NCI-H1092 treated with DMSO at 0.1 percent for 48 hours (cell line): ENCODE results near the gene RYR1.
A peak's percentile ranks its signal among the peaks of the same experiment; 100 is the strongest.

Experiments used
- DNase-seq: peaks from one replicate; lab custom pipeline; 2025; lab: John Stamatoyannopoulos, UW

RYR1 gene

DNA sequence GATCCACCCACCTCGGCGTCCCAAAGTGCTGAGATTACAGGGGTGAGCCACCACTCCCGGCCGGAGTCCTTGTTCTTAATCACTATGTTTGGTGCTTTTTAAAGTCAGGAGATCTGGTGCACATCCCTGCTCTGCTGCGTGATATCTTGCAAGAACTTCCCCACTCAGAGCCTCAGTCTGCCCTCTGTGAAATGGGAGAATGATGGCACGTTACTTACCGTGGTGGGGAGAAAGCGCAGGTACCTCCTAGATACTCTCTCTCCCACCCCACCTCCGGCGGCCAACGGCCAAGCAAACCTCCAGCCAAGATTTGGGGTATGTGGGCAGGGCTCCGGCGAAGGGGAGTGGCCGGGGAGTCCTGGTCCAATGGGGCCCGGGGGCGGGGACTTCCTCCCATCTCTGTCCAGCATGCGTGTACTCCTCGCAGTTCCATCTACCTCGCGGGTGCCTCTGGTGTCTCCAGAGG, at the start of gene RYR1:
Gene RYR1 (plus strand): TSS at position 424 of the 466 bp plus-strand sequence. CDS start 139 bp downstream, outside the sequence.
- no peak for DNase-seq

DNA sequence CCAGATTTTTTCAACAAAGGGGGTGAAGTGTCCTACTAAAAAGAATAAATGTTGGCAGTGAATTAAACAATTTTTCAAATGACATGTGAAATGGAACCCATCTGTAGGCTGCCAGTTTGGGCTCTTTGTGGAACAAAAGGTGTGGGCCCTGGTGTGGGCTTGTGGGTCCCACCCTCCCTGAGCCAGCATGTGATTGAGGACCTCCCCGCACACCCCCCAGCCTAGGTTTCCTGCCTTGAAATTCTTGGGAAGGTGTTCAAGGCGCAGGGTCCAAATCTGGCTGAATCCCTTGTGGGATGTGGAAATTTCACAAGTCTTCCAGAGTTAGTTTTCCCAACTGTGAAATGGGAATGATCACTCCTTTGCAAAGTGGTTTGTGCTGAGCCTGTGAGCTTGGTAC, 49.7 kb upstream of the RYR1 start:
- DNase-seq: no peak

DNA sequence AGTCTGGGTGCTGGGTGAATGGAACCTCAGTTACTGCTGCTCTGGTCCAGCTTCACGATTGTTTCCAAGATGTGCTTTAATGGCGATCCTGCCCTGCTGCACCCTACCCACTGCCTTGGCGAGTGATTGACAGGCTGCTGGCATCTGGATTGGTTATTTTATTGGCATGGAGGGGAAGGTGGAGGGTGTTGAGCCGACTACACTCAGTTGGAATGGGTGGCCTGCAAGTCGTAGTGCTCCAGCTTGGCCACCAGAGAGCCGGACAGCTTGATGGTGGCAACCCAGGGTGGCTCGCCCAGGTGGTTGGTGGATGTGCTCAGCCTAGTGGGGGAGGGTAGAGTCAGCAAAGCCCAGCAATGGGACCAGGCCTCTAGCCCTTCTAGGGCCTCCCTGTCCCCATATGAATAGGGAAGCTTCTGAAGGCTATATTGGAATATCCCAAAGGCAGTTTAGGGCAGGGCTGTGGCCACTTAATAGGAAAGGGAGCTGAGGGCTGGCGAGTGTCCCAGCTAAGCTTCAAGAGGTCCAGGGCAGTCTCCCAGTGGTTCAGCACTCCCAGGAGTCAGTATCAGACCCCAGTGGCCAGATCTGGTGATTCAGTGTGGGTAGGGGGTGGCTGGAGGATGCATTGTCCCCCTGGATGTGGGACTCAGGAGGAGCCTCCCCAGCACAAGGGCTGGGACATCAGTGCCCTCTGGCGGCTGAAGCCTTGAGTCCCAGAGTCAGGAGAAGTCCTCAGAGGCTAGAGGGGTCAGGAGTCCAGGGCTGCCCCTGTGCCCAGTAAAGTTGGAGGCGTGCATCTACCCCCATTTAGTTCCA, 49.1 kb upstream of the RYR1 start:
- no peak for DNase-seq

DNA sequence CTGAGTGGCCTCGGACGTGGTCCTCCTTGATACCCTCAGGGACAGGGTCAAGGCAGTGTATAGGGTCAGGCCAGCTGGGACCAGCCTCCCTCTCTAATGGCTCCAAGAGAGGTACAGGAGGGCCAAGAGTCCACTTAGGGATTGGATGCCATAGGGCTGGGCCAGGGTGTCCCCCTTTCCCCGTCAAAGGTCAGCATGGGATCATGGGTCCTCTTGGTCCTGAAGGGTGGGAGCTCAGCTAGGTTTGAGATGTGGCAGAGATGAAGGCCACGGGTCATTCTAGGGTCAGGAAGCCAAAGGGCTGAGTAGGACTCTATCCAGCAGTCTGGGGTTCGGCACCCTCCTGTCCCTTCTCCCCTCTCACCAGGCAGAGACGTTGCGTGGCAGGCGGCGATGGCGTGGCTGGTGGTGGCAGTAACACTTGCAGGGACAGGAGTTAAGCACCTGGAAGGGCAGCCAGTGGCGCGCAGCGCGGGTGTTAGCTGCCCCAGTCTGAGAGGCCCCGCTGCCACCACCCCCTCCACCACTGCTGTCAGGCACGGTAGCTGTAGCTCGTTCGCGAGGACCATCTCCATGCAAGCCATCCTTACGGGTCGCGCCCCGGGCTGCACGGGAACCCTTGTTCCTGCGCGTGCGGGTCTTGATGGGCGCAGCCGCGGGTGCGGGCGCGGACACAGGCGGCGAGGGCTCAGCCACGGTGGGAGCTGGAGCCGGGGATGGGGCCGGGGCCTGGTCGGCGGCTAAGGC, 48.3 kb upstream of the RYR1 start:
- no peak for DNase-seq

DNA sequence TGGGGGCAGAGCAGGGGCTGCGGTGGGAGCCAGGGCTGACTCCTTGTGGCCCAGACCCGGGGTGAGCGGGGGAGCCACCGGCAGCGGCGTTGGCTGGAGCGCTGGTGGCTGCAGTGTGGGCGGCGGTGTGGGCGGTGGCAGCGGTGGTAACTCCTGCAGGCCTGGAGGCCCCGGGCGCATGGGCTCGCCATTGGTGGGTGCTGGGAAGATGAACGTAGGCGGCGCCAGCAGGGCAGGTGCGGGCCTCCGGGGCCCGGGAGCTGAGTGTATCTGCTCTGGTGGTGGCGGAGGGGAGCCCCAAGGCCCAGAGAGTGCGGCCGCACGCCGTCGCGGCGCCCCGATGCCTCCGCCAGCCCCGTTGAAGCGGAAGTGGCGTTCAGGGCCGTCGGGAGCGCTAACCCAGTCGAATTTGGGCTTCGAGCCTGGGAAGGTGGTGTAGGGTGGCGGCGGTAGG, 47.7 kb upstream of the RYR1 start:
- DNase-seq: no peak

DNA sequence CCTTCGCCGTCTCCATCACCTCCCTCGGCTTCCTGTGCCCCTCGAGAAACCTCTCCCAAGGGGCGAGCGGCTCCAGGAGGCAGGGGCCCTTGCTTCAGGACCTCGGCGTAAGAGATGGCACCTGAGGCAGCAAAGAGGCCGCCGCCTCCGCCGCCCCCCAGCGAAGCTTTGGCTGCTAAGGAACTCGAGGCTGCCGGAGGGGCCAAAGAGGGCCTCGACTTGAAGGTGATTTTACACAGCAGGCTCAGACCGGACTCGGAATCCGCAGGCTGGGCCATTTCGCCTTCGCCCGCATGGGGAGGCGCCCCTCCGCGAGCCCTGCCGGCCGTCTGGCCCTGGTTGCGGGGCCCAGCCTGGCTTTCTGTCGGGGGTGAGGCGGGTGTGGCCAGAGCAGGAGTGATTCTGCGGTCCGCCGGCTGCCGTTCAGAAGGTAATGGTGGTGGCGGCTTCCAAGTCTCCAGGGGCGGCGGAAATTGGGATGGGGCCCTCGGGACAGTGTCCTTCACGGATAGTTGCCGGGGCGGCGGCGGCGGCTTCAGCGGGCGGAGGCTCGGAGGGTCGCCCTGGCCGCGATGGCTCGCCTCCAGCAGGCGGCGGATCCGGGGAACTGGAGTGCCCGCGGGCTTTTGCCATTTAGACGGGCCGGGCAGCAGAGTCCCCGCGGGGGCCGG, 47.1 kb upstream of the RYR1 start:
- DNase-seq: no peak

DNA sequence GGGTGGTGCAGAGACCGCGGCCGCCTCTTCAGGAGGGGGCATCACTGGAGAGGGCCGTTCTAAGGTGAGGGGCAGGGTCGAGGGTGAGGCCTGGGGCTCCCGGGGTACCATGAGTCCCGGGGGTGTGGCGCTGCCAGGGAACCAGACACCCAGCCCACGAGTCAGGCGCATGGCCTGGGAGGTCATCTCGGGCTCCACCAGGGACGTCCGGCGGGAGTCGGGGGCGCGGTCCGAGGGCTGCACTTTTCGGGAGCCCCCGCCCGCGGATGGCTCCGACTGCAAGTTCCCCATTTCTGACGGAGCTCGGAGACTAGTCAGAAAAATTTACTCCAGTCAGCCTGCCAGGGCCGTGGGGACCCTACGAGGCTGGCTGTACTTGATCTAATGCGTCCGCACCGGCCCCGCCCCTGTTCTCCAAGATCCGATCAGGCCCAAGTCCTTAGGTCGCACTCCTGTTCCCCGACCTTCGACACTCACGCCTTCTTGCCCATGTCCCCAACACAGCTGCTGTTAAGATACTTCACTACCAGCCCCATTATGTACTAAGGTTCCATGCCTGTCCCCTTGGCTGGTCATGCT, 46.4 kb upstream of the RYR1 start:
- DNase-seq: no peak

DNA sequence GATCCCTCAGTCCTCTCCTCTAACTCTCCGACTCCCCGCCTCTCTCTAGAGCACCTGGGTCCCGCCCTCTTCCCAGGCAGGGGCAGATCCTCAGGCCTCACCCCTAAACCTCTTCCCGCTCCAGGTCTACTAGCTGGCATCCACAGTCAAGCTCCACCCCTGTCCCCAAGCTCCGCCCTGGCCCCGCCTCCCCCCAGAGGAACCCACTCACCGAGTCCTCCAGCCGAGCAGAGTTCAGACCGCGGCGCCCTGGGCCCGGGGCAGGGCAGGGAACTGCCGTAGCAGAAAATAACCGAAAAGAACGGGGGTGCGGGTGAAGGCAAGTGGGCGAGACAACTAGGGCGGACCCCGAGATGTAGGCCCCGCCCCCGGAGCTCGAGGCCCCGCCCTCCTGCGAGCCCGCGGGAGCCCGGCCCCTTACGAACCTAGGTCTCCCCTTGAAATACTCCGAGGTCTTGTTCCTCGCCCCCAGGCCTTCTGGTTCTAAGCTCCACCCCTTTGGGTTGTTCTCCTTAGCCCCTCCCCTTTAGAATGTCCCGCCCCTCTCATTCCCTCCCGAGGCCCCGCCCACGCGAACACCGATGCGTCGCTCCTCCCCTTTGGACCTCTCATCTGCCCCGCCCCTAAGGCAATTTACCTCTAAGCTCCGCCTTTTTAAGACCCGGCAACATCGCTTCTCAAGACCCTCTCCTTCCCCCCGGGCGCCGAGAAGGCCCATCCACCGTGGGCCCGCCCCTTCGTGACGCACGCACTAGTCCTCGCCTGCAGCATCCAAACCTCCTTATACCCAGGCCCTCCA, 45.7 kb upstream of the RYR1 start, which contains the start of gene GGN:
Gene GGN (minus strand): TSS at position 485 of the 799 bp plus-strand sequence. CDS start 773 bp downstream, outside the sequence.
- peak; percentile 70 for DNase-seq

DNA sequence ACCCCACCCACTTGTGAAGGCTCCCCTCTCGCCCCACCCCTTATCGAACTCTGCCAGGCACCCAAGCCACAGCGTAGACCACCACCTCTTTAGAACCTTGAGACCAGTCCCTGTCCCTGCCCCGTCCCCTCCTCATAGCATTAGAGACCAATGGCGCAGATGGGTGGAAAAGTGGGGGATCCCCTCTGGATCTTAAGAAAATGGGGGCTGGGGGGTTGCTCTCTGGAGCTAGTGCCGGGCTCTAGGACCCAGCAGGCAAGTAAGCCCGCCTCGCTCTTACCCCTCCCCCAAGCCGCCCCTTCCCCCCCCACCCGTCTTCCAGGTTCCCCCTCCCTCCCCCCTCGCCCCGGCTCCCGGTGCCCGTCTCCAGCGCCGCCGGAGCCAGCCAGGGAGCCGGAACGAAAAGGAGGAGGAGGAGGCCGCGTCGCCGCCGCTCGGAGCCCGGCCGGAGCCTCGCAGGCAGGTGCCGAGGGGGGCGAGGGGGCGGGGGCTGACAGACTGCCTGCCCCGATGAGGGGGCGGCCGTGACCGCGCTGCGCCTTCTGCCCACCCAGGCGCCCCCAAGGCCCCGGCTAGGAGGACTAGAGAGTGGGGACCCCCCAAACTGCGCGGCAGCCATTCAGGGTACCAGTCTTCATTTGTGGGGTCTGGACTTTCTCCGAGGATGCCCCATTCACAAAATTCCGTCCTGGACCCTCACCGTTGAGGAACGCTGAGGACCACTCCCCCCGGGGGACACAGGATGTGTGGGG, 45.0 kb upstream of the RYR1 start, which contains the start of gene SPRED3:
Gene SPRED3 (plus strand): TSS at position 349 of the 752 bp plus-strand sequence. CDS start 1,606 bp downstream, outside the sequence.
- no peak for DNase-seq

DNA sequence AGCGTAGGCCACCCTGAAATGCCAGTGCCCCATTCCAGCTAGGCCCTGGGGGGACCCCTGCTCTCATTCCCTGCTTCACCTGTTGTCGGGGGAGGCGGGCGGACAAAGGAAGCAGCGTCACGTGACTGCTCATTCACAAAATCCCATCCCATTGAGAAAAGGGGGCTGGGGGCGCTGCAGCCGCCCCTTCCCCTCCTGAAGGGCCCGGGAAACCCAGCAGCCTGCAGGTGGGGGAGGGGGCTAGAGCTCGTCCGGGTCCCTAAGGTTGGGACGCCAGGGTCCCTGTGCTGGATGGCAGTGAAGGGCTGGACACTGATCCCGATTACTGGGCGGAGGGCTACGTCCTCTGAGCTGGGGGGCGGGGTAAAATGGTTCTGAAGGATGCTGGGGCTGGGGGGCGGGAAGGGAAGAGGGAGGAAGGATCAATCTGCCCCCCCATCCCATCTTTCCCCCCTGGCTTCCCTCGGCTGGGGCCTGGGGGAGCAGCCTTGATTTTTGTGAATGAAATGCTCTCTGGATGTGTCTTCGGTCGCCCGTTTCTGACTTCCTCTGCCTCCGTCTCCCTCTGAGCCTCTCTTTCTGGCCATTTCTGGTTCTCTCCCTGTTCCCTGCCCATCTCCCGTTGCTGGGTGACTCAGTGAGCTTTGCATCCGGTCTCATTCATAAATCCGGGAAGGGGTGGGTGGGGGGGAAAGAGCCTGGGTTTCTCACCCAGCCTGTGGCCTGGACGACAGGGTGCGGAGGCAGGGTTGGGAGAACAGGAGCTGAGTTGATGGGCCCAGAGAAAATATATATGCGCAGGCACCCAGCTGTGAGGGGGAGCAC, 44.2 kb upstream of the RYR1 start:
- DNase-seq: no peak

DNA sequence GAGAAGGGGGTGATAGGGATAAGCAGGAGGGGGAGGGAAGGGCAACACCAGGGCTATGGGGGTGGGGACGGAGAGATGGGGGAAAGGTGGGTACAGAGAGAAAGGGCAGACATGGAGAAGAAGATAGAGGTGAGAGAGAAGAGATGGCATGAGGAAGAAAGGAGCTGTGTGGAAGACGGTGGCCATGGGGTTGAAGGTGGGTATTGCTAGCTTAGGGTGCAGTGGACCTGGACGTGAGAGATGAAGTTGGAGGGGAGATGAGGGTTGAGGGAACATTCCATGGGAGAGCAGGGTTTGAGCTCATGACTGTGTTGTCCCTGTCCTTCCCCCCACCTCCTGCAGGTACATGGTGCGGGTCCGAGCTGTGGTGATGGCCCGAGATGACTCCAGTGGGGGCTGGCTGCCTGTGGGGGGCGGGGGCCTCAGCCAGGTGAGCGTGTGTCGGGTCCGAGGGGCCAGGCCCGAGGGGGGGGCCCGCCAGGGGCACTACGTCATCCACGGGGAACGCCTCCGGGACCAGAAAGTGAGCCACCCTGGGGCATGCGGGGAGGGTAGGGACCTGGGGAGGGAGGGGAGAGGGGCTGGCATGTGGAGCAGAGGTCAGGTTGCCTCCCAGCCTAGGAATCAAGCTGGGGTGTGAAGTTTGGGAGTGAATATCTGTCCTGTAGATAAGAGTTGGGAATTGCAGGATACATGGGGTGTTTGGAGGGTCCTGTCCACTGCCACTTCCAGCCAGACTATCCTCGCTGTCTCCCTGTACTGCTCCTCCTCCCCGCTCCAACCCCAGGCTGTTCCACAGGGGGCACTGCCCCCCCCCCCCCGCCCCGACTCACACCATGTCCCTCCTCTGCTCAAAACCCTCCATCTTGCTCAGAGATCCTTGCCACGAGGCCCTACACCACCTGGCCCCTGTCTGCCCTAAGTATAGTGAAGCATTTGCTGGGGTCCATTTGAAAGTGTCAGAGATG, 43.2 kb upstream of the RYR1 start:
- DNase-seq: no peak

DNA sequence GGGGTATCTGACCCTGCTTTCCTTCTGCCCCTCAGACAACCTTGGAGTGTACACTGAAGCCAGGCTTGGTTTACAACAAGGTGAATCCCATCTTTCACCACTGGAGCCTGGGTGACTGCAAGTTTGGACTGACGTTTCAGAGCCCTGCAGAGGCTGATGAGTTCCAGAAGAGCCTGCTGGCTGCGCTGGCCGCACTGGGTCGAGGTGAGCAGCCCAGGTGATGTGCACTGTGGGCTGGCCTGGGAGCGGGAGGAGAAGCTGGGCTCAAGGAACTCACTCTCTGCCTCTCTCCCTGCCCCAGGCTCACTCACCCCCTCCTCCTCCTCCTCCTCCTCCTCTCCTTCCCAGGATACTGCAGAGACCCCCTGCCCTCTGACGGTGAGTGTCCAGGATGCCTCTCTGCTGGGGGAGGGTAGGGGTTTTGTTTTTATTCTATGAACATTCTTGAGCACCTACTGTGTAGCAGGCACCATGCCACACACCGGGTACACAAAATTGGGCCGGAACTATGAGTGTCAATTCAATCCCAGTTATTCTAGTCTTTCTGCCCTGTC, 41.5 kb upstream of the RYR1 start:
- DNase-seq: no peak

DNA sequence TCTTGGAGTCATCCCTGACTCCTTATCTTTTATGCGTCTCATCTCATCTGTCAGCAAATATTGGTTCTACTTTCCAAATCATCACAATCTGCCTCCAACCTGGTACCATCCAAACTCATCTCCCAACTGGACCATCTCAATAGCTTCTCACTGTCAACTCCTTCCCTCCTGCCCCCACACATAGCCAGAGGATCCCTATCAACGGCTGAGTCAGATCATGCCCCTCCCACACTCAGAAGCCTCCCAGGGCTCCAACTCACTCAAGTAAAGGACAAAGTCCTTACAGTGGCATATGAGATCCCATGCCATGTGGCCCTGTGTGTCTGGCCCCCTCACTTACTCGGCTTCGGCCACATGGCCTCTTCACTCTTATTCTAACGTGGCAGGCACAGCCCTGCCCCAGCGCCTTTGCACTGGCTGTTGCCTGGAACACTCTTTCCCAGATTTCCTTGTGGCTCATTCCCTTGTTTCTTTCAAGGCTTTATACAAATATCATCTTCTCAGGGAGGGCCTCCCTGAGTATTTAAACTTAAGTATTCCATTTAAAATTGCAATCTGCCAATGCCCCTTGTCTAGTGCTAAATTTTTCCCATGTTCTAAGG, 40.7 kb upstream of the RYR1 start:
- DNase-seq: no peak

DNA sequence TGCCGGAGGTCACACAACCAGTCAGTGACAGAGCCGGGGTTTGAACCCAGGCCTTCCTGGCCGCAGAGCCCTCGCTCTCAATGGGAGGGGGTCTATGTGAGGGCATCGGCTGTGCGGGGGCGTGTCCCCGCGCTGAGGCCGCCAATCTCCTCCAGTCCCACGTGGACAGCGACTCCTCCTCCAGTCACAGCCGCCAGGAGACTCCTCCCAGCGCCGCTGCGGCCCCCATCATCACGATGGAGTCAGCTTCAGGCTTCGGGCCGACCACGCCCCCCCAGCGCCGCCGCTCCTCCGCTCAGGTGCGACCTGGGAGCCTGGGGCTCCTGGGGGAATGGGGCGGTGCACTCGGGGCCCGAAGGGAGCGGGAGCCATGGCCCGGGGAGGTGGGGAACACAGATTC, 39.0 kb upstream of the RYR1 start:
- DNase-seq: no peak

DNA sequence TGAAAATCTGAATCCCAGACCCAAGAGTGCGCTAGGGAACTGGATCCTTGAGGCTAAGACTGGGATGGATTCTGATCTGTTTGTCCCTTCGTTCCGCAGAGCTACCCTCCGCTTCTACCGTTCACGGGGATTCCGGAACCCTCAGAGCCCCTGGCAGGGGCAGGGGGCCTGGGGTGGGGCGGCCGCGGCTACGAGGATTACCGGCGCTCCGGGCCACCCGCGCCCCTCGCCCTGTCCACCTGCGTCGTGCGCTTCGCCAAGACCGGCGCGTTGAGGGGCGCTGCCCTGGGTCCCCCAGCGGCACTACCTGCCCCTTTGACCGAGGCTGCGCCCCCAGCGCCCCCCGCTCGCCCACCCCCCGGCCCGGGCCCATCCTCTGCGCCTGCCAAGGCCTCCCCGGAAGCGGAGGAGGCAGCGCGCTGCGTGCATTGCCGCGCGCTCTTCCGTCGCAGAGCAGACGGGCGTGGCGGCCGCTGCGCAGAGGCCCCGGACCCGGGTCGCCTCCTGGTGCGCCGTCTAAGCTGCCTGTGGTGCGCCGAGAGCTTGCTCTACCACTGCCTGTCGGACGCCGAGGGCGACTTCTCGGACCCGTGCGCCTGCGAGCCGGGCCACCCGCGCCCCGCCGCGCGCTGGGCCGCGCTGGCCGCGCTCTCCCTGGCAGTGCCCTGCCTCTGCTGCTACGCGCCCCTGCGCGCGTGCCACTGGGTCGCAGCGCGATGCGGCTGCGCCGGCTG, 37.9 kb upstream of the RYR1 start:
- DNase-seq: no peak

DNA sequence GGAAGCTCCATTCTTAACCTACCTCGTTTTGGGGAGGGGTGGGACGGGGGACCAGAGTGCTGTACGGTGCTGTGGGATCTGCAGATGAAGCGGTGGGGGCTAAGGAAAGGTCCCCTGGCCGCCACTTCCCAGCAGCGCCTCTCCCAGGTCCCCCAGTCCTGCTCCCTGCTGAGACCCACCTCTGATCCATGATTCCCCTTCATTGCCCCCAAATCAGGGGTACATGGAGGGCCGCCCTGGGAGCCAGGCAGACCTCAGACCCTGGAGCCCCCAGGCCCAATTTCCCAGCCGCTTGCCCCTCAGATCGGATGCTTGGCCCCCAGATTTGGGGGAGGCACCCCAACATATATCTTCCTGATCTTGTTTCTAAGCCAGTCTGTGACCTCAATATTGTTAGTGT, 34.4 kb upstream of the RYR1 start:
- DNase-seq: no peak

DNA sequence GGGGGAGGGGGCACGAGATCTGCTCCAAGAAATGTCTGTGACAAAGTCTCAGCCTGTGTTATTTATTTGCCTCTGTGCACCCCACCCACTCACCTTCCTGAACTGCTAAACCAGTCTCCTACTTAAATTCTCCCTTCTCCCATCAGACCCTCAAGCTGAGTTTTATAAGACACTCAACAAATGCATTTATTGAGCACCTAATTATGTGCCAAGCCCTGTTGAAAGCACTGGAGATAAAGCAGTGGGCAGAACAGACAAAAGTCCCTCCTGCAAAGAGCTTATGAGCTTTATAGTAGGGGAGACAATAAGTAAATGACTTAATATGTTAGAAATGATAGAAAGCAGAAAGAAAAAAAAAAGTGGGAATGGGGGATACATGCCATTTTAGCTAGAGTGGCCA, 34.0 kb upstream of the RYR1 start:
- DNase-seq: no peak
